ENCODE measurements around the gene PDE7B. TPM values are rescaled to one million over a fixed set of nuclear protein-coding genes. Genes with fewer than 3 reads are reported as not detected.

The PDE7B gene
- total RNA-seq, 1 experiment from 2014 or later = not detected

DNA sequence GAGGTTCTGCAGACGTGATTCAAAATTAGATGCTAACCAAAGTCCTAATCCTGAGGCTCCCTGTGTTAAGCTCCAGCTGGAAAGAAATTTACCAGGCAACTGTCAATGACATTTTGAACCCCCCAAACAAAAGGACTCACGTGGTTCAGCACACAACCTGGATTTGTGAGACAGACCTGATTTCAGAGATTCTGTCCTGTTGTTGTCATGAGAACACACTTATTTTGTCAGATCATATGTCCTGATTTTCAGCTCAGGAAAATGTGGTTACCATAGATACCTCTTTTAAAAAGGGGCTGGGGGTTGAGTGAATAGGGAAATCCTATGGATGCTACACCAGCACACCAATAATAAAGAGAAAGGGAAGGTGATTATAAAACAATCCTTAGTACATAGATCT is 337.0 kb downstream of the PDE7B start:
- Mint-ChIP-seq H3K27me3 (ENCODE audit: low read depth) (no peaks in the 10 kb centered on the region; the same call in 1 of the 2 replicates), H3K9me3 (no peaks in the 10 kb centered on the region), H3K4me1 (no peaks in the 10 kb centered on the region), H3K4me3 (no peak overlapping the region), H3K36me3 (no peaks in the 10 kb centered on the region), H3K27ac (no peak overlapping the region)
- no peak for TF ChIP-seq ZNF317 (CRISPR knock-in tag; IDR thresholded peaks at IDR 0.05; ENCODE audit: borderline replicate concordance, low read depth)
- TF ChIP-seq NR2C2 (CRISPR knock-in tag; IDR thresholded peaks at IDR 0.05) = no peak
- no peak for TF ChIP-seq NFATC4 (CRISPR knock-in tag; IDR thresholded peaks at IDR 0.05)
- no peak for TF ChIP-seq SMAD4 (CRISPR knock-in tag; IDR thresholded peaks at IDR 0.05)
- TF ChIP-seq, protein P1, sequence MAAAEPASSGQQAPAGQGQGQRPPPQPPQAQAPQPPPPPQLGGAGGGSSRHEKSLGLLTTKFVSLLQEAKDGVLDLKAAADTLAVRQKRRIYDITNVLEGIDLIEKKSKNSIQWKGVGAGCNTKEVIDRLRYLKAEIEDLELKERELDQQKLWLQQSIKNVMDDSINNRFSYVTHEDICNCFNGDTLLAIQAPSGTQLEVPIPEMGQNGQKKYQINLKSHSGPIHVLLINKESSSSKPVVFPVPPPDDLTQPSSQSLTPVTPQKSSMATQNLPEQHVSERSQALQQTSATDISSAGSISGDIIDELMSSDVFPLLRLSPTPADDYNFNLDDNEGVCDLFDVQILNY (CRISPR knock-in tag; IDR thresholded peaks at IDR 0.05) = no peak
- no peak for TF ChIP-seq ZNF416 (CRISPR knock-in tag; IDR thresholded peaks at IDR 0.05)
- ATAC-seq = no peak
- POLR2A ChIA-PET = no interaction called here
- CTCF ChIA-PET = interaction anchor here (1.4 kb wide), 1 partner anchor 14 kb away, joined by 4 read pairs; no protein-coding TSS in a partner anchor
- no peak for DNase-seq (ENCODE audit: low spot score)

DNA sequence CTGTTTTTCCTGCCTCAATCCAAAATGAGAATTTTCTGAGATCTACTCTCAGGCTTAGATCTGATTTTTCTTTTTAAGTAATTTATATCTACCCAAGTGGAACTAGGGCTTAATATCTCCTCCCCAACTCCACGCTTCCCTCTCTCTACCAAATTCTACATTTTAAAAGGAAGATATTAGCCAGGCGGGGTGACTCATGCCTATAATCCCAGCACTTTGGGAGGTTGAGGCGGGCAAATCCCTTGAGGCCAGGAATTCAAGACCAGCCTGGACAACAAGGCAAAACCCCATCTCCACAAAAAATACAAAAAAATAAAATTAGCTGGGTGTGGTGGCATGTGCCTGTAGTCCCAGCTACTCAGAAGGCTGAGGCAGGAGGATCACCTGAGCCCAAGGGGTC is 337.6 kb downstream of the PDE7B start:
- no peak for TF ChIP-seq TCF7 (CRISPR knock-in tag; IDR thresholded peaks at IDR 0.05; ENCODE audit: low read depth)
- no peak for TF ChIP-seq ZBTB21 (CRISPR knock-in tag; IDR thresholded peaks at IDR 0.05; ENCODE audit: borderline replicate concordance)
- no peak for TF ChIP-seq ZNF423 (CRISPR knock-in tag; IDR thresholded peaks at IDR 0.05)
- TF ChIP-seq, protein P2, sequence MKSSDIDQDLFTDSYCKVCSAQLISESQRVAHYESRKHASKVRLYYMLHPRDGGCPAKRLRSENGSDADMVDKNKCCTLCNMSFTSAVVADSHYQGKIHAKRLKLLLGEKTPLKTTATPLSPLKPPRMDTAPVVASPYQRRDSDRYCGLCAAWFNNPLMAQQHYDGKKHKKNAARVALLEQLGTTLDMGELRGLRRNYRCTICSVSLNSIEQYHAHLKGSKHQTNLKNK (CRISPR knock-in tag; IDR thresholded peaks at IDR 0.05) = no peak
- Mint-ChIP-seq H3K27ac (no peak overlapping the region), H3K4me3 (no peak overlapping the region), H3K4me1 (no peaks in the 10 kb centered on the region), H3K9me3 (no peaks in the 10 kb centered on the region), H3K36me3 (no peaks in the 10 kb centered on the region), H3K27me3 (ENCODE audit: low read depth) (no peaks in the 10 kb centered on the region; the same call in 1 of the 2 replicates)
- ChIA-PET CTCF (interaction anchor here (1.4 kb wide), 1 partner anchor 13 kb away, joined by 4 read pairs; no protein-coding TSS in a partner anchor), POLR2A (no interaction called here)
- DNase-seq (ENCODE audit: low spot score) (no peak), ATAC-seq (no peak)

DNA sequence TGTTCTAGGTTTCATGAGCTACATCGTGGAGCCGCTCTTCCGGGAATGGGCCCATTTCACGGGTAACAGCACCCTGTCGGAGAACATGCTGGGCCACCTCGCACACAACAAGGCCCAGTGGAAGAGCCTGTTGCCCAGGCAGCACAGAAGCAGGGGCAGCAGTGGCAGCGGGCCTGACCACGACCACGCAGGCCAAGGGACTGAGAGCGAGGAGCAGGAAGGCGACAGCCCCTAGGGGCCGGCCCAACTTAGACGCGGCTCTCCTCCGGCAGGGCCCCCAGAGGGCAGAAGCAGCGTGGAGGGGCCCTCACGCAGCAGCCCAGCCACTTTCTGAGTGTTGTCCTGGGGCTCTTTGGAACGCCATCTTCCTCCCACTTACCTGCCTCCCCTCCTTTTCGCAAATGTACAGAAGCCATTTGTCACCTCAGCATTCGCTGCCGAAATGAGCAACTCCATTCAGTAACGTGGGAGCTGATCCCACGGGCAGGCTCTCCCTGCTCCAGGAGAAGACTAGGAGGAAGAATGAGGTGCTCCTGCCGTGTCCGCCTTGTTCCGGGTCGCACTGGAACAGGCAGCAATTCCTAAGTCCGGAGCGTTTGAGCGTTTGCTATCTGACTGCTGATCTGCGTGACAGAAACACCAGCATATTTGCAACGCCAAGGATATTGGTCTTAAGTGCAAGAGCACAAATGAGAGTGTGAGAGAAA is 340.3 kb downstream of the PDE7B start:
- Mint-ChIP-seq H3K27me3 (ENCODE audit: low read depth) (no peaks in the 10 kb centered on the region; the same call in 1 of the 2 replicates), H3K4me1 (no peaks in the 10 kb centered on the region), H3K9me3 (no peaks in the 10 kb centered on the region), H3K27ac (no peak overlapping the region), H3K4me3 (no peak overlapping the region), H3K36me3 (no peaks in the 10 kb centered on the region)
- ATAC-seq (peak; percentile 84), DNase-seq (ENCODE audit: low spot score) (no peak)
- TF ChIP-seq ELF4 (CRISPR knock-in tag; IDR thresholded peaks at IDR 0.05; ENCODE audit: low read depth) (no peak), ZNF423 (CRISPR knock-in tag; IDR thresholded peaks at IDR 0.05) (no peak), RELA (CRISPR knock-in tag; IDR thresholded peaks at IDR 0.05; ENCODE audit: borderline replicate concordance) (no peak), ZNF232 (CRISPR knock-in tag; IDR thresholded peaks at IDR 0.05) (no peak), ZNF121 (CRISPR knock-in tag; IDR thresholded peaks at IDR 0.05) (no peak), MYBL2 (CRISPR knock-in tag; IDR thresholded peaks at IDR 0.05) (no peak), CBFB (CRISPR knock-in tag; IDR thresholded peaks at IDR 0.05; ENCODE audit: low read depth) (no peak)
- TF ChIP-seq, protein P3, sequence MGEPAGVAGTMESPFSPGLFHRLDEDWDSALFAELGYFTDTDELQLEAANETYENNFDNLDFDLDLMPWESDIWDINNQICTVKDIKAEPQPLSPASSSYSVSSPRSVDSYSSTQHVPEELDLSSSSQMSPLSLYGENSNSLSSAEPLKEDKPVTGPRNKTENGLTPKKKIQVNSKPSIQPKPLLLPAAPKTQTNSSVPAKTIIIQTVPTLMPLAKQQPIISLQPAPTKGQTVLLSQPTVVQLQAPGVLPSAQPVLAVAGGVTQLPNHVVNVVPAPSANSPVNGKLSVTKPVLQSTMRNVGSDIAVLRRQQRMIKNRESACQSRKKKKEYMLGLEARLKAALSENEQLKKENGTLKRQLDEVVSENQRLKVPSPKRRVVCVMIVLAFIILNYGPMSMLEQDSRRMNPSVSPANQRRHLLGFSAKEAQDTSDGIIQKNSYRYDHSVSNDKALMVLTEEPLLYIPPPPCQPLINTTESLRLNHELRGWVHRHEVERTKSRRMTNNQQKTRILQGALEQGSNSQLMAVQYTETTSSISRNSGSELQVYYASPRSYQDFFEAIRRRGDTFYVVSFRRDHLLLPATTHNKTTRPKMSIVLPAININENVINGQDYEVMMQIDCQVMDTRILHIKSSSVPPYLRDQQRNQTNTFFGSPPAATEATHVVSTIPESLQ (CRISPR knock-in tag; IDR thresholded peaks at IDR 0.05) = no peak
- TF ChIP-seq, protein P4, sequence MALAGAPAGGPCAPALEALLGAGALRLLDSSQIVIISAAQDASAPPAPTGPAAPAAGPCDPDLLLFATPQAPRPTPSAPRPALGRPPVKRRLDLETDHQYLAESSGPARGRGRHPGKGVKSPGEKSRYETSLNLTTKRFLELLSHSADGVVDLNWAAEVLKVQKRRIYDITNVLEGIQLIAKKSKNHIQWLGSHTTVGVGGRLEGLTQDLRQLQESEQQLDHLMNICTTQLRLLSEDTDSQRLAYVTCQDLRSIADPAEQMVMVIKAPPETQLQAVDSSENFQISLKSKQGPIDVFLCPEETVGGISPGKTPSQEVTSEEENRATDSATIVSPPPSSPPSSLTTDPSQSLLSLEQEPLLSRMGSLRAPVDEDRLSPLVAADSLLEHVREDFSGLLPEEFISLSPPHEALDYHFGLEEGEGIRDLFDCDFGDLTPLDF (CRISPR knock-in tag; IDR thresholded peaks at IDR 0.05) = no peak
- TF ChIP-seq, protein P5, sequence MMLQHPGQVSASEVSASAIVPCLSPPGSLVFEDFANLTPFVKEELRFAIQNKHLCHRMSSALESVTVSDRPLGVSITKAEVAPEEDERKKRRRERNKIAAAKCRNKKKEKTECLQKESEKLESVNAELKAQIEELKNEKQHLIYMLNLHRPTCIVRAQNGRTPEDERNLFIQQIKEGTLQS (CRISPR knock-in tag; conservative IDR thresholded peaks at IDR 0.05) = no peak
- ChIA-PET POLR2A (interaction anchor here (0.5 kb wide), 1 partner anchor 1866 kb away, joined by 5 read pairs; no protein-coding TSS in a partner anchor), CTCF (no interaction called here)

All from WTC11 (cell line).